Umbilical cord (tissue), 2 donors: Measurements from ENCODE around the gene NFYB. TPM values are rescaled to one million over a fixed set of nuclear protein-coding genes. Genes with fewer than 3 reads are reported as not detected.
"Not testable (repeated sequence)": the region's sequence is repeated elsewhere in the genome, so short reads cannot be mapped to it uniquely, and the experiment has no call there.

Experiments
- DNase-seq: peaks from one replicate; pipeline ENCODE4 v3.0.0-alpha.2; 2015; ENCODE audit warnings: low spot score
- total RNA-seq: library from RNA; depleted of rRNA; stranded (reverse); fragments of >200 nt; gene quantifications from one replicate; pipeline ENCODE4 v1.2.3, GENCODE V29; 2014; ENCODE audit warnings: low replicate concordance; ENCODE audit not compliant: insufficient read depth

The NFYB gene
- total RNA-seq, 1 donor from 2014 or later = 49.6 TPM

DNA sequence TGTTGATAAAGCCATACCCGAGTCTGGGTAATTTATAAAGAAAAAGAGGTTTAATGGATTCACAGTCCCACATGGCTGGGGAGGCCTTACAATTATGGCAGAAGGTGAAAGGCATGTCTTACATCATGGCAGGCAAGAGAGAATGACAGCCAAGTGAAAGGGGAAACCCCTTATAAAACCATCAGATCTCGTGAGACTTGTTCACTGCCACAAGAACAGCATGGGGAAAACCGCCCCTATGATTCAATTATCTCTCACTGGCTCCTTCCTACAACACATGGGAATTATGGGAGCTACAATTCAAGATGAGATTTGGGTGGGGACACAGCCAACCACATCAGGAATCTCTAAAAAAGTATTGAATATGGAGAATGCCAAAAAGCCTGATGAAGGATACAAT is 25.0 kb upstream of the NFYB start:
- not testable (repeated sequence) for DNase-seq

DNA sequence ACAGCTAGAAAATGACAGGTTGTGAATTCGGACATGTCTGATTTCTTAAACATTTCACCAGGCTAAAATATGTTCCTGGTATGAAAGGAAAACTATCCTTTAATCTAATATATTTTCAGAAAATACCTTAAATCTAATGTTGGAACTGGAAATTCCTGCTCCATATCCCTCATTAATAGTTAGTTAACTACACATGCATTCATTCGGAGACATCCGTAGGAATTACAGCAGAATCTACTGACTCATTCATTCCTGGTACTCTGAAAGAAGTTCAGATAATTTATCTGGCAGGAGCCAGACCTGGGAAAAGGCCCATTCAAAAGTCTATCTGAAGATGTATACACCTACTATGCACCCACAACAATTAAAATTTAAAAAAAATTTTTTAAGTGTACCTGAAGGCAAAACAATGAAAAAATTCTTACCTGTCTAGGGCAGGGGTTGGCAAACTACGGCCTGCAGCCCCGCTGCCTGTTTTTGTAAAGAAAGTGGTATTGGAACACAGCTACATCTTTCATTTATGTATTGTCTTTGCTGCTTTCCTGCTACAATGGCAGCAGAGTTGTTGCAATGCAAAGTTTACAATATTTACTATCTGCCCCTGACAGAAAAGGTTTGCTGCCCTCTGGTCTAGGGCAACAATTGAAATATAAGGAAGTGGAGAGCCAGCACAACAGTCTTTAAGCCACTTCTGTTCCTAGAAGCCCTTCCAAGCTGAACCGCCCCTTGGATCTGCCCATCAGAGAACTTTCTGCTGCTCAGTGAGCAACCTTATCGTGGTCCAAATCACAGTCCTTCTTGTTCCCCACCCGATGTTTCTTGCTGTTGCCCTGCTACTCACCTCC is 17.9 kb upstream of the NFYB start:
- DNase-seq = no peak

GRCh38 chr12:104154806-104155205 is 16.8 kb upstream of the NFYB start:
- no peak for DNase-seq

GRCh38 chr12:104154286-104154685 is 16.3 kb upstream of the NFYB start:
- no peak for DNase-seq

GRCh38 chr12:104152685-104153241 is 14.8 kb upstream of the NFYB start:
- no peak for DNase-seq

GRCh38 chr12:104150416-104150815 is 12.4 kb upstream of the NFYB start:
- DNase-seq = no peak

DNA sequence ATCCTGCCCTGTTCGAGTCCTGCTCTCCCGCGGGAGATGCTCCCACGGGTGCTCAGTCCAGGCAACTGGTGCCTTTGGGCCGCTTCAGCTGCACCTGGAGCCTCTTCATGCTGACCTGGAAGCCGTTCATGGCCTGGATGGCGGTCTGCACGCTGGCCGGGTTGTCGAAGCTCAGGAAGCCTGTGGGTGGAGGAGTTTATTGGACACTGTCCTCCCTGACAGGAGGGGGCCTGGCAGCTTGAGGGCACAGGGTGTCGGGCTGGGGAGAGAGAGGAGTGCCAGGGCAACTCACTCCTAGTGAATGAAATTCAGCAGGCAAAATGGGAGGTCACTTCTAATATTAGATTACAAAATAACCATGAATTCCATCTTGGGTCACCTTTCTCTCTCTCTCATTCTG is 9.3 kb upstream of the NFYB start:
- DNase-seq = no peak

DNA sequence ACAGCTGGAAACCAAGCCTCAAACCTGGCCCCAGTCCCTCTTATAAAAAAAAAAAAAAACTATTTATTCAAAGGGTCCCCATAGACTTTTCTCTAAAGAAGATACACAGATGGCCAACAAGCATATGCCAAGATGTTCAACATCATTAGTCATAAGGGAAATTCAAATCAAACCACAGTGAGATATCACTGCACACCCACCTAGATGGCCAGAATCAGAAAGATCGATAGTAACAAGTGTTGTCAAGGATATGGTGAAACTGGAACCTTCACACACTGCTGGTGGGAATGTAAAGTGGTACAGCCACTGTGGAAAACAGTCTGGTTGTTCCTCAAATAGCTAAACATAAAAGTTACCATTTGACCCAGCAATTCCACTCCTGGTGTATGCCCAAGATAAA is 5.9 kb upstream of the NFYB start:
- no peak for DNase-seq

GRCh38 chr12:104143002-104143401 is 5.0 kb upstream of the NFYB start:
- DNase-seq = no peak

- no peak for DNase-seq
Observed at GRCh38 chr12:104142543-104142942, 4.5 kb upstream of the NFYB start.

GRCh38 chr12:104138797-104139152 is 765 bp upstream of the NFYB start:
- peak; percentile 19 for DNase-seq

- peak; percentile 30 for DNase-seq
Observed at GRCh38 chr12:104137001-104137901, 759 bp downstream of the NFYB start.

- no peak for DNase-seq
Observed at GRCh38 chr12:104136577-104136976, 1.4 kb downstream of the NFYB start.

GRCh38 chr12:104134882-104135281 is 3.1 kb downstream of the NFYB start:
- DNase-seq = no peak

DNA sequence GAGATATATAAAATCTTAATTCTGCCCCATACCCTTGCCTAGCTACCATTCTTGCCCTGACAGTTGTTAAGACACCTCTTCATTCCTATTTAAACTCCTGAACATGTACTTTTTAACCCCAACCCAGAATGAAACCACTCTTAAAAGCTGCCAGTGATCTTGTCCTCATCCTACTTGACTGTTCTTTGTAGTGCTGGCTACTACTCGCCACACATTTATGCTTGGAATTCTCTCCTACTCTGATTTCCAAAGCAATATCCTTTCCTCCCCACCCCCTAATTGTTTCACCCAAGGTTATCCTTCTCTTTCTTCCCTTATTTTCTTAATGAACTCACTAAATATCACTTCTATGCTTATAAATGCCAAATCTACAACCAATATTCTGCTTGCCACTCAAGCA is 4.1 kb downstream of the NFYB start:
- DNase-seq = no peak

DNA sequence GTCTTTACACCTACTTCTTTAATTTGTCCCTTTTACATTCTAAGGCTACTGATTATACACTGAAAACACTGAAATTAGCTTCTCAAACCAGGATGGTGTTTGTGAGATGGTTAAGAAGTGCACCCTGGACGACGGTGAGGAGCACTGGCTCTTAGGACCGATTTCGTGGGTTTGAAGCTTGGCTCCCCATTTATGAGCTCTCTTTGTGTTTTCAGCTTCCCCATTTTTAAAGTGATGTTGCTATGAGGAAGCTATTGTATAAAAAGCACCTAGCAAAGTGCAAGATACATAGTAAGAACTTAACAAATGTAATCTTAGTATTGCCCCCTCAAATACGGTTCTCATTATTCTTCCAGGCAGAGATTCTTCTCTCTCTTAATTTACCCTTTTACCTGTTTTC is 4.7 kb downstream of the NFYB start:
- no peak for DNase-seq

- no peak for DNase-seq
Observed at GRCh38 chr12:104132351-104132956, 5.6 kb downstream of the NFYB start.

DNA sequence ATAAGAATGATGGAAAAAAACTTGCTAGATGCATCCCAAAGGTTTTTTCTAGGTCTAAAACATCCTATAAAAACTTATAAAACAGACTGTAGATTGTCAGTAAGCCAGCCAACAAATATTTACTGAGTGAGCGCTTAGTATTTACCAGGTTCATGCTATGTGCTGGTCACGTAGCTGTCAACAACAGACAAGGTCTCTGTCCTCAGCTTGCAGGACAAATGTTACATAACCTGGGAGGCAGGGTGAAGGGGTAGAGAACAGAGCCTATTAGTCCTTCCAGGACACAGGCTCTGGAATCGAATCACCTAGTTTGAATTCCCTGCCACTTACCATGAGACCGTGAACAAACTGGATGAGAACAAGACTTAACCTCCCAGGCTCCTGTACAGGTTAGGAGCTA is 6.4 kb downstream of the NFYB start:
- DNase-seq = no peak

DNA sequence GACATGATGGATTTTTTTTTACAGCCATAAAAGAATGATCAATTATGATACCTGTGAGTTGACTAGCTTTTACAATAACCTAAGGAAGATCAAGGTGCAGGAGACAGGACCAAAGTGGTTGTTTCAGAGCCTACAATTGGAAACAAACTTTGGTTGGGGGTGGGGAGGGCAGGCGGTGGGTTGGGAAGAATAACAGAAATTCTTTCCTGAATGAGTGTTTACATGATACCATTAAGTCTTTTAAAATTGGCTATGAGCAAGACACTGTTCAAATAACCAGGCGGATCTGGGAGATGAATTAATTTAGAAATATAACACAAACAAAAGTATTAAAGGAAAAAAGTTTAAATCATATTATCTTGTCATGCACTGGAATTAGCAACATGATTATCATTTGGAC is 7.2 kb downstream of the NFYB start:
- DNase-seq = no peak

DNA sequence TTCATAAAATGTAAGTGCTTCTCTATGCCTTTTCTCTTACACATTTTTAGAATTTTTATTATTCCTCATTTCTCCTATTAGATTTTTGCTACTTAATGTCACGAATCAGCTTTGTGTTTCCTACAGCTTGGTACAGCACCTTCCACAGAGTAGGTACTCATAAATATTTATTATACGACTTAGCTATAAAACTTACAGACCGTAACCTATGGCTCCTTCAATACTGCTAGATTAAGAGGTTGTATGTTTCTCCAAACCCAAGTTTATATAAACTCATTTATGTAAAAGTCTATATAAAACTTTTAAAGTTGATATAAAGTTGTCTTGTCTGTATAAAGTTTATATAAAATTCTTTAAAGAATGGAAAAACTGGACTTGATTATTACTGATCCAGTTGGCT is 11.5 kb downstream of the NFYB start:
- DNase-seq = no peak

DNA sequence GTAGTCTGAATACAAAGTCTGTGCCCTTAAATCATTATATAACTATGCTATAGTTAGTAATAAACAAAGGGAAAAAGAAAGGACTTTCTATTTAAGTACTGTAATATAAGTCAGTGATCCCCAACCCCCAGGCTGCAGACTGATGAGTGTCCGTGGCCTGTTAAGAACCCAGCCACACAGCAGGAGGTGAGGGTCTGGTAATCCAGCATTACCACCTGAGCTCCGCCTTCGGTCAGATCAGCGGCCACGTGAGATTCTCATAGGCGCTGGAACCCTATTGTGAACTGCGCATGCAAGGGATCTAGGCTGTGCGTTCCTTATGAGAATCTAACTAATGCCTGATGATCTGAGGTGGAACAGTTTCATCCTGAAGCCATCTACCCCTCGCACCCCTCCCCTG is 15.7 kb downstream of the NFYB start:
- DNase-seq = no peak

- DNase-seq = no peak
Observed at GRCh38 chr12:104121001-104121400, 17.0 kb downstream of the NFYB start.
